Measurements from ENCODE around the gene CLTRN. TPM values are rescaled to one million over a fixed set of nuclear protein-coding genes. Genes with fewer than 3 reads are reported as not detected.
"Not testable (repeated sequence)": the region's sequence is repeated elsewhere in the genome, so short reads cannot be mapped to it uniquely, and the experiment has no call there.

The CLTRN gene
- total RNA-seq, 1 donor from 2014 or later: 0.50 TPM

DNA sequence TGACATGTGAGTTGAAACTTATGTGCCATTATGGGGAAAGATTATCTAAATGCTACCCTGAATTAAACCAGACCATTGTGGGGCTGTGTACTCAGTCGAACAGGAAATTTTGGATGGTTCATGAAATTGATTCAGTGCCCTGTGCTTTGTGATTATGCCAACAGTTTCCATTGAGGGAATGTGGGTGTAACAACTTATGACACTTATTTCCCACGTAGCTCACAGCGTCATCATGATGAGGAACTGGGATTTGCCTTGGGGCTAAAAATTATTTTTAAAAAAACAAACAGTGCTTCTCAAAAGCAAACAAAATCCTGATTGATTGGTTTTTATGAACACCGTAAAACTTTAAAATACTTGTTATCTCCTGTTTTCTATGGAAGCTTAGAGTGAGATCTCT, 8.3 kb upstream of the CLTRN start:
- H3K27me3 ChIP-seq (ENCODE audit: control insufficient read depth, insufficient read depth, low read length): no peaks in the 10 kb centered on the region
- TF ChIP-seq, protein P1, sequence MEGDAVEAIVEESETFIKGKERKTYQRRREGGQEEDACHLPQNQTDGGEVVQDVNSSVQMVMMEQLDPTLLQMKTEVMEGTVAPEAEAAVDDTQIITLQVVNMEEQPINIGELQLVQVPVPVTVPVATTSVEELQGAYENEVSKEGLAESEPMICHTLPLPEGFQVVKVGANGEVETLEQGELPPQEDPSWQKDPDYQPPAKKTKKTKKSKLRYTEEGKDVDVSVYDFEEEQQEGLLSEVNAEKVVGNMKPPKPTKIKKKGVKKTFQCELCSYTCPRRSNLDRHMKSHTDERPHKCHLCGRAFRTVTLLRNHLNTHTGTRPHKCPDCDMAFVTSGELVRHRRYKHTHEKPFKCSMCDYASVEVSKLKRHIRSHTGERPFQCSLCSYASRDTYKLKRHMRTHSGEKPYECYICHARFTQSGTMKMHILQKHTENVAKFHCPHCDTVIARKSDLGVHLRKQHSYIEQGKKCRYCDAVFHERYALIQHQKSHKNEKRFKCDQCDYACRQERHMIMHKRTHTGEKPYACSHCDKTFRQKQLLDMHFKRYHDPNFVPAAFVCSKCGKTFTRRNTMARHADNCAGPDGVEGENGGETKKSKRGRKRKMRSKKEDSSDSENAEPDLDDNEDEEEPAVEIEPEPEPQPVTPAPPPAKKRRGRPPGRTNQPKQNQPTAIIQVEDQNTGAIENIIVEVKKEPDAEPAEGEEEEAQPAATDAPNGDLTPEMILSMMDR (IDR thresholded peaks at IDR 0.05; ENCODE audit: insufficient read depth, low read length, poor library complexity, severe bottlenecking): no peak
- DNase-seq (ENCODE audit: low read depth): no peak
- H3K4me3 ChIP-seq (ENCODE audit: low read depth, low read length): no peak overlapping the region
- H3K36me3 ChIP-seq (ENCODE audit: control insufficient read depth, insufficient read depth, low read length): no peaks in the 10 kb centered on the region

DNA sequence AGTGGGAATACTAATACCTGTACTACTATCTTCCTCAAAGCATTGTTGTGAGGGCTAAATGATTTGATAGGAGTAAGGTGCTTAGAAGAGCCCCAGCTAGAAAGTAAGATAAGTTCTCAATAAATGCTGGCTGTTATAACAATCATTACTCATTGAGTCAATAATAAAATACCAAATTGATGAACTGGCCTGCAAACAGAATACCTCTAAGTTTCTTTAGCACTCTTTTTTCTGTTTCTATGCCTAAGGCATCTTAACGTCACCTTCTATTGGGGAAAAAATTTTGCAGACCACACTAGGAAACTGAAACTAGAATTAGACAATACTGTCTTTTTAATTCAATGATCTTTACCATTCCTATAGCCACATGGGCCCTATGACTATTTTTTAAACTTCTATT, 1.2 kb downstream of the CLTRN start:
- Histone ChIP-seq H3K4me3 (ENCODE audit: low read depth, low read length) (no peak overlapping the region), H3K27me3 (ENCODE audit: control insufficient read depth, insufficient read depth, low read length) (peaks cover 4% of the 10 kb centered on the region), H3K36me3 (ENCODE audit: control insufficient read depth, insufficient read depth, low read length) (no peaks in the 10 kb centered on the region)
- no peak for DNase-seq (ENCODE audit: low read depth)
- TF ChIP-seq, protein P1 (IDR thresholded peaks at IDR 0.05; ENCODE audit: insufficient read depth, low read length, poor library complexity, severe bottlenecking): no peak

DNA sequence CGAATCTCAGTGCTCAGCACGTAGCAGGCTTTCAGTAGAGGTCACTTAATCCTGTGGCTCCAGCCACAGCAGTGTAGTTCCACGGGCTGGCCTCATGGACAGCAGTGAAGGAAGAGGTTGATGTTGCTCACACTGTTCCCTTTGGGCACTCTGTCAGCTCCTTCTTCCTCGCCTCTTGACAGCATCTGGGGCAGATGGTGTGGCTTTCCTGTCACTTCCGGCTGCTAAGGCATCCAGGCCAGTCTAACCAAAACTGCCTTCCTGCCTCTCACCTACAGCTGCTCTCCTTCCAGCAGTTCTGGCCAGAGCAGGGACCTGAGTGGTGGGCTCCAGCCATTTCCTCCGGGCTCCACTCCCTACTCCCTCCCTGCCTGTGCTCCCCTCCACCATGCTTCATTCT, 9.8 kb downstream of the CLTRN start:
- DNase-seq (ENCODE audit: low read depth); H3K36me3 ChIP-seq (ENCODE audit: control insufficient read depth, insufficient read depth, low read length); H3K4me3 ChIP-seq (ENCODE audit: low read depth, low read length): not testable (repeated sequence)

DNA sequence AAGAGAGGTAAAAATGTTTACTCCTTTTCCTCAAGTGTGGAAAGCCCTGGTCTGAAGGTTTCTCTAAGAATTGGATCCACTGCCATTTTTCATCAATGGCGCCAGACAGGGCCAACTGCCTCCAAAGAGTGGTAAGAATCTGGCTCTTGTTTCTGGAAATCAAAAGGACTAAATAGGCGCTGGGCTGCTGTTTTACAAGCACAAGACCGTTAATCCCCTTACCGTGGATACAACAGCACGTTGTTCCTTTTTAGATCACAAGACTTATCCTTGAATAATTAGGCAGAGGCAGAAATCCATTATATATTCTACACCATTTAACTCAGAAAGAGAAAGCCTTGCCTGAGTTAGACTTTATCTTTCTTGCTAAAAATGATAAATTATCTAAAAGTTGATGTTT, 10.6 kb downstream of the CLTRN start:
- no peak overlapping the region for H3K4me3 ChIP-seq (ENCODE audit: low read depth, low read length)
- H3K36me3 ChIP-seq (ENCODE audit: control insufficient read depth, insufficient read depth, low read length): no peaks in the 10 kb centered on the region
- TF ChIP-seq, protein P1 (IDR thresholded peaks at IDR 0.05; ENCODE audit: insufficient read depth, low read length, poor library complexity, severe bottlenecking): no peak
- DNase-seq (ENCODE audit: low read depth): no peak
- H3K27me3 ChIP-seq (ENCODE audit: control insufficient read depth, insufficient read depth, low read length): peaks cover under 1% of the 10 kb centered on the region

More for the DNA sequence above, 9.8 kb downstream of the CLTRN start:
- H3K27me3 ChIP-seq (ENCODE audit: control insufficient read depth, insufficient read depth, low read length): not testable (repeated sequence)

DNA sequence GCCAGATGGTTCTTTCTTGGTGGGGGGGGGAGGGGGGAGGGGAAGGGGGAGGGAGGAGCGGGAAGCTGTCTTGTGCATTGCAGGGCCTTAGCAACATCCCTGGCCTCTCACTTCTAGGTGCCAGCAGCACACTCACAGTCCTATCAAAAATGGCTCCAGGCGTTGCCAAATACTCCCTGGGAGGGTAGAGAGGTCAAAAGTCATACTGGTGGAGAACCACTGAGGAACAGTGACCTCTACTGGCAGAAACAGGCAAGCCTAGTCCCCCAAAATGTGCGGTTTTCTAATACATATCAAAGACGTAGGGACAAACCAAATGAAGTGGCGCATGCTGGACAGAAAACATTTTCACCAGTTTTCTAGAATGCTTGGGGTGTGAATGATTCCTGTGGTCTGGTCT, 17.1 kb downstream of the CLTRN start:
- not testable (repeated sequence) for H3K4me3 ChIP-seq (ENCODE audit: low read depth, low read length); H3K27me3 ChIP-seq (ENCODE audit: control insufficient read depth, insufficient read depth, low read length); H3K36me3 ChIP-seq (ENCODE audit: control insufficient read depth, insufficient read depth, low read length); DNase-seq (ENCODE audit: low read depth)

DNA sequence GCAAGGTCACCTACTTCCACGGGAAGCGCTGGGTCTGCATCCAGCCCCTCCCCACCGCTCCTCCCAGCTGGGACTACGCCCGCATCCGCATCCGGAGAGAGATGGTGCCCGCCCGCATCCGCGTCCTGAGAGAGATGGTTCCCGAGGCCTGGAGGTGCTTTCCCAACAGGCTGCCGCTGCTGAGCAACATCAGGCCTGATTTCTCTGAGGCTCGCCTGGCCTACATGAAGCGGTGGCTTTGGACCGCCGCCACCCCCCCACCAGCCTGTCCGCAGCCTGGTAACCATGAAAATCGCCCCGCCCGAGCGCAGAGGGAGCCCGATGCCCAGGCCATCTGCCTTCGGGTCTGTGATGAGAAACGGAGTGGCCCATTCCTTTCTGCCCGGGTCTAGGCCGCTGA, 18.1 kb downstream of the CLTRN start:
- no peak overlapping the region for H3K4me3 ChIP-seq (ENCODE audit: low read depth, low read length)
- no peak for DNase-seq (ENCODE audit: low read depth)
- H3K36me3 ChIP-seq (ENCODE audit: control insufficient read depth, insufficient read depth, low read length): no peaks in the 10 kb centered on the region
- peaks cover 2% of the 10 kb centered on the region for H3K27me3 ChIP-seq (ENCODE audit: control insufficient read depth, insufficient read depth, low read length)
- TF ChIP-seq, protein P1 (IDR thresholded peaks at IDR 0.05; ENCODE audit: insufficient read depth, low read length, poor library complexity, severe bottlenecking): no peak

DNA sequence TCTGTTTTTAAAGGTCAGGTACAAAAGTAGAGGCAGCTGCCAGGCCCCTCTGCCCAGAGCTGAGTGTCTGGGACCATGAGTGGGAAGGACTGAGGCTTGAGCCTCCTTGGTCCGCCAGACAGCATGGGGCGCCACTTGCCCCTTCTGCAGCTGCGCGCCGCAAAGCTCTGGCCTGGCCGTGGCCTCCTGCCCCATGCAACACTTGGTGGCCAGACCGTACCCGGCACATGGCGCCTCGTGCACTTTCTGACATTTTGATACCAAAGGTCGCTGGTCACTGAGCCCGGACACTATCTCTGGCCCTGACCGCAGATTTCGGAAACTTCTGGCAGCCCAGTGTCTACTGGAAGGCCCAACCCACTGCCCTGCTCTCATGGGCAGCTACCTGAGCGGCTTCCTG, 18.6 kb downstream of the CLTRN start:
- Histone ChIP-seq H3K4me3 (ENCODE audit: low read depth, low read length) (no peak overlapping the region), H3K27me3 (ENCODE audit: control insufficient read depth, insufficient read depth, low read length) (peaks cover 2% of the 10 kb centered on the region), H3K36me3 (ENCODE audit: control insufficient read depth, insufficient read depth, low read length) (no peaks in the 10 kb centered on the region)
- TF ChIP-seq, protein P1 (IDR thresholded peaks at IDR 0.05; ENCODE audit: insufficient read depth, low read length, poor library complexity, severe bottlenecking): no peak
- DNase-seq (ENCODE audit: low read depth): no peak

Data from kidney epithelial cell (primary cell).